ENCODE results near the gene GRIK1. TPM values are rescaled to one million over a fixed set of nuclear protein-coding genes. Genes with fewer than 3 reads are reported as not detected.

GRIK1 gene
- total RNA-seq, 1 experiment from 2014 or later, result not detected

- H3K36me3 ChIP-seq (ENCODE audit: insufficient read depth, low read length), result no peaks in the 10 kb centered on the region
- no peak for DNase-seq
- no peaks in the 10 kb centered on the region for H3K79me2 ChIP-seq (ENCODE audit: low read length)
- no peaks in the 10 kb centered on the region for H4K20me1 ChIP-seq (ENCODE audit: insufficient read depth, low read depth, low read length)
- H3K9me2 ChIP-seq (replicated peaks; ENCODE audit: insufficient read depth, low read length), result no peaks in the 10 kb centered on the region
- no peaks in the 10 kb centered on the region for H3K27me3 ChIP-seq (ENCODE audit: low read length)
- no peak overlapping the region for H3K4me2 ChIP-seq (ENCODE audit: low read depth, low read length, poor library complexity, severe bottlenecking)
- H2AFZ ChIP-seq (ENCODE audit: low read length), result no peak overlapping the region
- no peaks in the 10 kb centered on the region for H3K9me3 ChIP-seq (ENCODE audit: low read length)
- no peak overlapping the region for H3K27ac ChIP-seq (ENCODE audit: low read length)
- no peak overlapping the region for H3K4me3 ChIP-seq (ENCODE audit: low read length)
- H3K9ac ChIP-seq (ENCODE audit: low read length), result no peak overlapping the region
- H3K4me1 ChIP-seq (ENCODE audit: low read length), result no peaks in the 10 kb centered on the region; the same call in 1 of the 2 replicates
Observed at GRCh38 chr21:29645666-29646553, 293.9 kb downstream of the GRIK1 start.

GRCh38 chr21:29643289-29643688 is 296.5 kb downstream of the GRIK1 start:
- no peaks in the 10 kb centered on the region for H3K9me3 ChIP-seq (ENCODE audit: low read length)
- no peak overlapping the region for H2AFZ ChIP-seq (ENCODE audit: low read length)
- no peak overlapping the region for H3K4me3 ChIP-seq (ENCODE audit: low read length)
- no peak for DNase-seq
- H4K20me1 ChIP-seq (ENCODE audit: insufficient read depth, low read depth, low read length), result no peaks in the 10 kb centered on the region
- H3K4me2 ChIP-seq (ENCODE audit: low read depth, low read length, poor library complexity, severe bottlenecking), result no peak overlapping the region
- no peak overlapping the region for H3K27ac ChIP-seq (ENCODE audit: low read length)
- H3K79me2 ChIP-seq (ENCODE audit: low read length), result no peaks in the 10 kb centered on the region
- H3K4me1 ChIP-seq (ENCODE audit: low read length), result peaks cover 26% of the 10 kb centered on the region
- no peak overlapping the region for H3K9ac ChIP-seq (ENCODE audit: low read length)
- no peaks in the 10 kb centered on the region for H3K9me2 ChIP-seq (replicated peaks; ENCODE audit: insufficient read depth, low read length)
- no peaks in the 10 kb centered on the region for H3K36me3 ChIP-seq (ENCODE audit: insufficient read depth, low read length)
- H3K27me3 ChIP-seq (ENCODE audit: low read length), result no peaks in the 10 kb centered on the region

- no peak overlapping the region for H3K9ac ChIP-seq (ENCODE audit: low read length)
- DNase-seq, result no peak
Observed at GRCh38 chr21:29642551-29643245, 297.1 kb downstream of the GRIK1 start.

GRCh38 chr21:29641635-29642550 is 297.9 kb downstream of the GRIK1 start:
- no peak overlapping the region for H3K9ac ChIP-seq (ENCODE audit: low read length)
- no peaks in the 10 kb centered on the region for H3K9me2 ChIP-seq (replicated peaks; ENCODE audit: insufficient read depth, low read length)
- H3K27me3 ChIP-seq (ENCODE audit: low read length), result no peaks in the 10 kb centered on the region
- H2AFZ ChIP-seq (ENCODE audit: low read length), result no peak overlapping the region
- no peak overlapping the region for H3K27ac ChIP-seq (ENCODE audit: low read length)
- no peak overlapping the region for H3K4me2 ChIP-seq (ENCODE audit: low read depth, low read length, poor library complexity, severe bottlenecking)
- H3K36me3 ChIP-seq (ENCODE audit: insufficient read depth, low read length), result no peaks in the 10 kb centered on the region; the same call in 1 of the 2 replicates
- no peaks in the 10 kb centered on the region for H3K9me3 ChIP-seq (ENCODE audit: low read length)
- no peaks in the 10 kb centered on the region for H3K79me2 ChIP-seq (ENCODE audit: low read length)
- H4K20me1 ChIP-seq (ENCODE audit: insufficient read depth, low read depth, low read length), result no peaks in the 10 kb centered on the region
- no peak overlapping the region for H3K4me3 ChIP-seq (ENCODE audit: low read length)
- DNase-seq, result no peak
- peaks cover 32% of the 10 kb centered on the region for H3K4me1 ChIP-seq (ENCODE audit: low read length)

More at GRCh38 chr21:29642551-29643245, 297.1 kb downstream of the GRIK1 start:
- Histone ChIP-seq H3K9me3 (ENCODE audit: low read length) (no peaks in the 10 kb centered on the region), H3K79me2 (ENCODE audit: low read length) (no peaks in the 10 kb centered on the region), H3K4me2 (ENCODE audit: low read depth, low read length, poor library complexity, severe bottlenecking) (no peak overlapping the region), H4K20me1 (ENCODE audit: insufficient read depth, low read depth, low read length) (no peaks in the 10 kb centered on the region), H3K27me3 (ENCODE audit: low read length) (no peaks in the 10 kb centered on the region), H3K36me3 (ENCODE audit: insufficient read depth, low read length) (no peaks in the 10 kb centered on the region; the same call in 1 of the 2 replicates), H3K4me3 (ENCODE audit: low read length) (no peak overlapping the region), H3K4me1 (ENCODE audit: low read length) (peaks cover 32% of the 10 kb centered on the region), H2AFZ (ENCODE audit: low read length) (no peak overlapping the region), H3K27ac (ENCODE audit: low read length) (no peak overlapping the region), H3K9me2 (replicated peaks; ENCODE audit: insufficient read depth, low read length) (no peaks in the 10 kb centered on the region)

GRCh38 chr21:29641001-29641634 is 298.7 kb downstream of the GRIK1 start:
- Histone ChIP-seq H3K4me1 (ENCODE audit: low read length) (peaks cover 32% of the 10 kb centered on the region), H3K27me3 (ENCODE audit: low read length) (no peaks in the 10 kb centered on the region), H3K36me3 (ENCODE audit: insufficient read depth, low read length) (no peaks in the 10 kb centered on the region; the same call in 1 of the 2 replicates), H3K27ac (ENCODE audit: low read length) (no peak overlapping the region), H3K4me2 (ENCODE audit: low read depth, low read length, poor library complexity, severe bottlenecking) (no peak overlapping the region), H3K79me2 (ENCODE audit: low read length) (no peaks in the 10 kb centered on the region), H3K4me3 (ENCODE audit: low read length) (no peak overlapping the region), H3K9ac (ENCODE audit: low read length) (no peak overlapping the region), H4K20me1 (ENCODE audit: insufficient read depth, low read depth, low read length) (no peaks in the 10 kb centered on the region), H3K9me2 (replicated peaks; ENCODE audit: insufficient read depth, low read length) (no peaks in the 10 kb centered on the region), H3K9me3 (ENCODE audit: low read length) (no peaks in the 10 kb centered on the region), H2AFZ (ENCODE audit: low read length) (no peak overlapping the region)
- no peak for DNase-seq

GRCh38 chr21:29640080-29640508 is 299.7 kb downstream of the GRIK1 start:
- Histone ChIP-seq H3K9me2 (replicated peaks; ENCODE audit: insufficient read depth, low read length) (no peaks in the 10 kb centered on the region), H3K4me2 (ENCODE audit: low read depth, low read length, poor library complexity, severe bottlenecking) (peak overlapping the region; percentile 74), H3K27me3 (ENCODE audit: low read length) (no peaks in the 10 kb centered on the region), H3K27ac (ENCODE audit: low read length) (peak overlapping the region; percentile 82), H4K20me1 (ENCODE audit: insufficient read depth, low read depth, low read length) (no peaks in the 10 kb centered on the region), H3K4me3 (ENCODE audit: low read length) (peak overlapping the region; percentile 53), H3K36me3 (ENCODE audit: insufficient read depth, low read length) (no peaks in the 10 kb centered on the region; the same call in 1 of the 2 replicates), H2AFZ (ENCODE audit: low read length) (peak overlapping the region; percentile 85), H3K4me1 (ENCODE audit: low read length) (peaks cover 32% of the 10 kb centered on the region), H3K79me2 (ENCODE audit: low read length) (no peaks in the 10 kb centered on the region), H3K9me3 (ENCODE audit: low read length) (no peaks in the 10 kb centered on the region), H3K9ac (ENCODE audit: low read length) (peak overlapping the region; percentile 23)
- peak; percentile 76 for DNase-seq

GRCh38 chr21:29639366-29640079 is 300.3 kb downstream of the GRIK1 start:
- Histone ChIP-seq H3K9me2 (replicated peaks; ENCODE audit: insufficient read depth, low read length) (no peaks in the 10 kb centered on the region), H3K27ac (ENCODE audit: low read length) (peak overlapping the region; percentile 82), H4K20me1 (ENCODE audit: insufficient read depth, low read depth, low read length) (no peaks in the 10 kb centered on the region), H3K27me3 (ENCODE audit: low read length) (no peaks in the 10 kb centered on the region), H3K9ac (ENCODE audit: low read length) (peak overlapping the region; percentile 23), H3K36me3 (ENCODE audit: insufficient read depth, low read length) (no peaks in the 10 kb centered on the region; the same call in 1 of the 2 replicates), H3K79me2 (ENCODE audit: low read length) (no peaks in the 10 kb centered on the region), H2AFZ (ENCODE audit: low read length) (peak overlapping the region; percentile 85), H3K4me3 (ENCODE audit: low read length) (peak overlapping the region; percentile 53), H3K9me3 (ENCODE audit: low read length) (no peaks in the 10 kb centered on the region), H3K4me1 (ENCODE audit: low read length) (peaks cover 32% of the 10 kb centered on the region), H3K4me2 (ENCODE audit: low read depth, low read length, poor library complexity, severe bottlenecking) (peak overlapping the region; percentile 74)
- peak; percentile 43 for DNase-seq

Data from Karpas-422 (cell line).